GM12874 (cell line): ENCODE data around the gene NANOS1.

Source experiments
- TF ChIP-seq, protein P1 (sequence below): IDR thresholded peaks from 2 replicates; pipeline ENCODE4 v1.5.1; 2011; ENCODE audit warnings: low read depth, mild to moderate bottlenecking, control low read depth, low read length, moderate library complexity; ENCODE audit not compliant: insufficient read depth

The NANOS1 gene

GRCh38 chr10:119049777-119050176 is 20.3 kb downstream of the NANOS1 start:
- TF ChIP-seq, protein P1, sequence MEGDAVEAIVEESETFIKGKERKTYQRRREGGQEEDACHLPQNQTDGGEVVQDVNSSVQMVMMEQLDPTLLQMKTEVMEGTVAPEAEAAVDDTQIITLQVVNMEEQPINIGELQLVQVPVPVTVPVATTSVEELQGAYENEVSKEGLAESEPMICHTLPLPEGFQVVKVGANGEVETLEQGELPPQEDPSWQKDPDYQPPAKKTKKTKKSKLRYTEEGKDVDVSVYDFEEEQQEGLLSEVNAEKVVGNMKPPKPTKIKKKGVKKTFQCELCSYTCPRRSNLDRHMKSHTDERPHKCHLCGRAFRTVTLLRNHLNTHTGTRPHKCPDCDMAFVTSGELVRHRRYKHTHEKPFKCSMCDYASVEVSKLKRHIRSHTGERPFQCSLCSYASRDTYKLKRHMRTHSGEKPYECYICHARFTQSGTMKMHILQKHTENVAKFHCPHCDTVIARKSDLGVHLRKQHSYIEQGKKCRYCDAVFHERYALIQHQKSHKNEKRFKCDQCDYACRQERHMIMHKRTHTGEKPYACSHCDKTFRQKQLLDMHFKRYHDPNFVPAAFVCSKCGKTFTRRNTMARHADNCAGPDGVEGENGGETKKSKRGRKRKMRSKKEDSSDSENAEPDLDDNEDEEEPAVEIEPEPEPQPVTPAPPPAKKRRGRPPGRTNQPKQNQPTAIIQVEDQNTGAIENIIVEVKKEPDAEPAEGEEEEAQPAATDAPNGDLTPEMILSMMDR = no peak

GRCh38 chr10:119051775-119052174 is 22.3 kb downstream of the NANOS1 start:
- TF ChIP-seq, protein P1 = no peak

GRCh38 chr10:119055472-119055871 is 26.0 kb downstream of the NANOS1 start:
- TF ChIP-seq, protein P1 = no peak

GRCh38 chr10:119058010-119058409 is 28.5 kb downstream of the NANOS1 start:
- TF ChIP-seq, protein P1 = no peak

- TF ChIP-seq, protein P1 = no peak
Observed at GRCh38 chr10:119059557-119059956, 30.0 kb downstream of the NANOS1 start.

- TF ChIP-seq, protein P1 = no peak
Observed at GRCh38 chr10:119060107-119060506, 30.6 kb downstream of the NANOS1 start.

DNA sequence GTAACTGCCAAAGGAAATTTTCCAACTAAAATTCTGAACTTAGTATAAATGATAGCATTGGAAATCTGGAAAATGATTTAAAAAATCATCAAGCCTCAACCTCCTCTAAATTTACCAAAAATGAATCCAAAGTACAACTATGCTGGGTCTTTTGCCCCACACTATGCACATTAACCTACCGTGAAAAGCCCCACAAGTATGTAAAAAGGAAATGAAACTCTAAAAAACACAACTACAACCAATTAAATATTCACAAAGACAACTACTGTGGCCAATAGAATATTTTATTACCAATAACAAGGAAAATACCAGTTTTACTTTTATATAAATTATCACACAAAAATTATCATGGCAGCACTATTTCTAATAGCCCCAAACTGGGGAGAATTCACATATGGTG is 31.8 kb downstream of the NANOS1 start:
- TF ChIP-seq, protein P1 = no peak

DNA sequence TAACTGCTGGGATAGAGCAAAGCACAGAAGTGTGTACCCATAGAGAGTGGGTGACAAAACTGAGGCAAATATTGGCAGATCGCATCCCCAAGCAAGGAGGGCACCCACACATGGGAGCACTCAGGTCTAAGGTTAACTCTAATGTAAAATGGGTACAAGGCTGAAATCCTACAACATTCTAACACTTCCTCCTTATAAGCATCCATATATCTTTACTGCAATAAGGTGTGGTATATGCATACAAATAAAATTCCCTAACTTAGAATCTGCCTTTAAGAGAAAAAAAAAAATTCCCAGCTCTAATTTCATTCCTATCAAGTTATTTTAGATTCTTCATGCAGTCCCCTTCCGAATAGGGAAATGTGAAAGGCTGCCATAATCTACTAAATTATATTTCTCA is 32.4 kb downstream of the NANOS1 start:
- TF ChIP-seq, protein P1 = no peak
